Dermis blood vessel endothelial cell (primary cell): ENCODE results near the gene GTF2H4. TPM values are rescaled to one million over a fixed set of nuclear protein-coding genes. Genes with fewer than 3 reads are reported as not detected.
A peak's percentile ranks its signal among the peaks of the same experiment; 100 is the strongest.

Experiments used
- DNase-seq: peaks from one replicate; pipeline ENCODE4 v3.0.0; 2010
- total RNA-seq: library from RNA; depleted of rRNA; stranded (reverse); fragments of >200 nt; gene quantifications from 2 replicates; pipeline ENCODE4 v1.2.3, GENCODE V29; 2014

The GTF2H4 gene
- total RNA-seq, 1 donor from 2014 or later, result 16.2 TPM

- no peak for DNase-seq
Measured at GRCh38 chr6:30882759-30883684, 25.0 kb upstream of the GTF2H4 start.

- peak; percentile 23 for DNase-seq
Measured at GRCh38 chr6:30883685-30884520, 24.1 kb upstream of the GTF2H4 start, which contains the start of gene DDR1. Gene DDR1 (plus strand): TSS chr6:30884519. CDS start chr6:30888730, 4,211 bp downstream.

GRCh38 chr6:30884521-30885480 lies 23.2 kb upstream of the GTF2H4 start:
- DNase-seq, result peak; percentile 25

- DNase-seq, result peak; percentile 13
Measured at GRCh38 chr6:30885481-30885998, 22.5 kb upstream of the GTF2H4 start.

GRCh38 chr6:30885999-30886896 lies 21.8 kb upstream of the GTF2H4 start:
- DNase-seq, result peak; percentile 55

GRCh38 chr6:30886897-30887255 lies 21.1 kb upstream of the GTF2H4 start:
- no peak for DNase-seq

- DNase-seq, result peak; percentile 36
Measured at GRCh38 chr6:30887901-30888815, 19.8 kb upstream of the GTF2H4 start.

GRCh38 chr6:30888816-30889495 lies 19.1 kb upstream of the GTF2H4 start:
- no peak for DNase-seq

GRCh38 chr6:30889496-30889885 lies 18.5 kb upstream of the GTF2H4 start:
- DNase-seq, result no peak

- peak; percentile 10 for DNase-seq
Measured at GRCh38 chr6:30889921-30890645, 17.9 kb upstream of the GTF2H4 start.

- DNase-seq, result no peak
Measured at GRCh38 chr6:30890646-30891449, 17.2 kb upstream of the GTF2H4 start.

GRCh38 chr6:30891450-30891723 lies 16.6 kb upstream of the GTF2H4 start:
- DNase-seq, result no peak

GRCh38 chr6:30891816-30892538 lies 16.0 kb upstream of the GTF2H4 start:
- DNase-seq, result no peak

GRCh38 chr6:30893001-30893591 lies 14.9 kb upstream of the GTF2H4 start:
- DNase-seq, result no peak

- DNase-seq, result no peak
Measured at GRCh38 chr6:30893666-30894065, 14.3 kb upstream of the GTF2H4 start.

- no peak for DNase-seq
Measured at GRCh38 chr6:30894381-30894780, 13.6 kb upstream of the GTF2H4 start.

- DNase-seq, result no peak
Measured at GRCh38 chr6:30894935-30895334, 13.1 kb upstream of the GTF2H4 start.
